Activated naive CD4-positive, alpha-beta T cell treated with anti-CD3 and anti-CD28 coated beads, Interleukin-2, amount 10 ng/mL, durations not matched to agents 7 days and 5 days (primary cell): ENCODE results near the gene PRXL2C.
"Not testable (repeated sequence)": the region's sequence is repeated elsewhere in the genome, so short reads cannot be mapped to it uniquely, and the experiment has no call there.

Experiments
- CTCF ChIA-PET: fragments of 350-600 bp; sonication (Branson Sonifier 250); formaldehyde crosslinking; loops from one replicate; lab custom pipeline; 2021; ENCODE audit warnings: antibody characterized with exemption; lab: Charles Lee
- DNase-seq: peaks from one replicate; pipeline ENCODE4 v3.0.0-alpha.2; 2020
- H3K27ac Mint-ChIP-seq: one replicate; pipeline ENCODE4 v1.8.0; 2021; ENCODE audit warnings: mild to moderate bottlenecking, moderate library complexity, mixed read lengths
- H3K27me3 Mint-ChIP-seq: one replicate; pipeline ENCODE4 v1.8.0; 2021; ENCODE audit warnings: mild to moderate bottlenecking, mixed read lengths
- H3K36me3 Mint-ChIP-seq: one replicate; pipeline ENCODE4 v1.8.0; 2021; ENCODE audit warnings: mixed read lengths
- H3K4me1 Mint-ChIP-seq: one replicate; pipeline ENCODE4 v1.8.0; 2021; ENCODE audit warnings: mixed read lengths
- H3K4me3 Mint-ChIP-seq: one replicate; pipeline ENCODE4 v1.8.0; 2021; ENCODE audit warnings: mild to moderate bottlenecking, moderate library complexity, mixed read lengths
- H3K9me3 Mint-ChIP-seq: one replicate; pipeline ENCODE4 v1.8.0; 2021; ENCODE audit warnings: mixed read lengths

The PRXL2C gene, protein sequence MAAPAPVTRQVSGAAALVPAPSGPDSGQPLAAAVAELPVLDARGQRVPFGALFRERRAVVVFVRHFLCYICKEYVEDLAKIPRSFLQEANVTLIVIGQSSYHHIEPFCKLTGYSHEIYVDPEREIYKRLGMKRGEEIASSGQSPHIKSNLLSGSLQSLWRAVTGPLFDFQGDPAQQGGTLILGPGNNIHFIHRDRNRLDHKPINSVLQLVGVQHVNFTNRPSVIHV

GRCh38 chr9:96655198-96655851 is at the start of gene PRXL2C:
Gene PRXL2C, minus strand, starts transcription at chr9:96655317. Its CDS starts 36 bp downstream, at chr9:96655281.
- no peaks in the 10 kb centered on the region for H3K36me3 Mint-ChIP-seq
- peaks cover 16% of the 10 kb centered on the region for H3K4me1 Mint-ChIP-seq
- H3K27ac Mint-ChIP-seq = peak within 1 kb of the TSS; percentile 81
- peaks cover 17% of the 10 kb centered on the region for H3K27me3 Mint-ChIP-seq
- peak; percentile 86 for DNase-seq
- CTCF ChIA-PET = interaction anchor here (1.4 kb wide), 2 partner anchors 11 to 338 kb away, joined by 5 to 10 read pairs; no protein-coding TSS in a partner anchor
- H3K9me3 Mint-ChIP-seq = no peaks in the 10 kb centered on the region
- peak within 1 kb of the TSS; percentile 90 for H3K4me3 Mint-ChIP-seq

DNA sequence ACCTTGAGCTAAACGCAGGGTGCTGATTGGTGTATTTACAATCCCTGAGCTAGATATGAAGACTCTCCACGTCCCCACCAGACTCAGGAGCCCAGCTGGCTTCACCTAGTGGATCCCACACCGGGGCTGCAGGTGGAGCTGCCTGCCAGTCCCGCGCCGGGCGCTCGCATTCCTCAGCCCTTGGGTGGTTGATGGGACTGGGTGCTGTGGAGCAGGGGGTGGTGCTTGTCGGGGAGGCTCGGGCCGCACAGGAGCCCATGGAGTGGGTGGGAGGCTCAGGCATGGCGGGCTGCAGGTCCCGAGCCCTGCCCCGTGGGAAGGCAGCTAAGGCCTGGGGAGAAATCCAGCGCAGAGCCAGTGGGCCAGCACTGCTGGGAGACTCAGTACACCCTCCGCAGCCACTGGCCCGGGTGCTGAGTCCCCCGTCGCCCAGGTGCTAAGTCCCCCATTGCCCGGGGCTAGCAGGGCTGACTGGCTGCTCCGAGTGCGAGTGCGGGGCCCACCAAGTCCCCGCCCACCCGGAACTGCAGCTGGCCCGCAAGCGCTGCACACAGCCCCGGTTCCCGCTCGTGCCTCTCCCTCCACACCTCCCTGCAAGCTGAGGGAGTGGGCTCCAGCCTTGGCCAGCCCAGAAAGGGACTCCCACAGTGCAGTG is 45.7 kb upstream of the PRXL2C start:
- H3K9me3 Mint-ChIP-seq = peaks cover 24% of the 10 kb centered on the region
- H3K36me3 Mint-ChIP-seq, H3K4me1 Mint-ChIP-seq, CTCF ChIA-PET, H3K27ac Mint-ChIP-seq, DNase-seq, H3K27me3 Mint-ChIP-seq, H3K4me3 Mint-ChIP-seq: not testable (repeated sequence)

- Mint-ChIP-seq H3K27me3 (peaks cover 18% of the 10 kb centered on the region), H3K4me3 (no peak overlapping the region), H3K4me1 (peaks cover 13% of the 10 kb centered on the region), H3K27ac (no peak overlapping the region), H3K9me3 (peaks cover 26% of the 10 kb centered on the region), H3K36me3 (peaks cover 5% of the 10 kb centered on the region)
- DNase-seq = no peak
- CTCF ChIA-PET = no interaction called here
Observed at GRCh38 chr9:96691326-96691725, 36.2 kb upstream of the PRXL2C start.

GRCh38 chr9:96688745-96689464 is 33.8 kb upstream of the PRXL2C start:
- Mint-ChIP-seq H3K4me1 (peaks cover 13% of the 10 kb centered on the region), H3K36me3 (peaks cover 5% of the 10 kb centered on the region), H3K27ac (no peak overlapping the region), H3K27me3 (peaks cover 19% of the 10 kb centered on the region), H3K9me3 (peaks cover 29% of the 10 kb centered on the region), H3K4me3 (no peak overlapping the region)
- DNase-seq = no peak
- CTCF ChIA-PET = no interaction called here

DNA sequence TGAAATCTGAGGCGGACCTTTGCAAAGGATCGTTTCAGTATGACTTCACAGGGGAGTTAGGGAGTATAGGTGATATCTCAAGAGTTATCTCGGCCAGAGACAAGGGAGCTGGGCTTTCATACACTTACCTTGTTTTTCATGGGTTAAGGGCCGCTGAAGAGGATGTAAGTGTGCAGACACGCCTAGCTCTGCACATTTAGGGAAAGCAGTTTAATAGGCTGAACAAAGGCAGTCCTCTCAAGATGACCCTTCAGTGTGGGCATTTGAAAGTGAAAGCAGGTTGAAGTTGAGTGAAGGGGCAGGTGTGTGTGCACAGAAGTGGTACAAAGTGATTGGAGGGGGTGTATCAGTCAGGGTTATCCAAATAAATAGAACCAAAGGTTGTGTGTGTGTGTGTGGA is 33.1 kb upstream of the PRXL2C start:
- H3K27ac Mint-ChIP-seq = no peak overlapping the region
- peaks cover 19% of the 10 kb centered on the region for H3K27me3 Mint-ChIP-seq
- peaks cover 5% of the 10 kb centered on the region for H3K36me3 Mint-ChIP-seq
- CTCF ChIA-PET = no interaction called here
- H3K9me3 Mint-ChIP-seq = peaks cover 29% of the 10 kb centered on the region
- no peak overlapping the region for H3K4me3 Mint-ChIP-seq
- no peak for DNase-seq
- H3K4me1 Mint-ChIP-seq = peaks cover 13% of the 10 kb centered on the region

- Mint-ChIP-seq H3K27ac (peak overlapping the region; percentile 25), H3K4me3 (peak overlapping the region; percentile 66), H3K36me3 (peaks cover 5% of the 10 kb centered on the region), H3K4me1 (peaks cover 13% of the 10 kb centered on the region), H3K27me3 (peaks cover 19% of the 10 kb centered on the region), H3K9me3 (peaks cover 25% of the 10 kb centered on the region)
- CTCF ChIA-PET = no interaction called here
- peak; percentile 80 for DNase-seq
Observed at GRCh38 chr9:96686638-96687335, 31.7 kb upstream of the PRXL2C start.

DNA sequence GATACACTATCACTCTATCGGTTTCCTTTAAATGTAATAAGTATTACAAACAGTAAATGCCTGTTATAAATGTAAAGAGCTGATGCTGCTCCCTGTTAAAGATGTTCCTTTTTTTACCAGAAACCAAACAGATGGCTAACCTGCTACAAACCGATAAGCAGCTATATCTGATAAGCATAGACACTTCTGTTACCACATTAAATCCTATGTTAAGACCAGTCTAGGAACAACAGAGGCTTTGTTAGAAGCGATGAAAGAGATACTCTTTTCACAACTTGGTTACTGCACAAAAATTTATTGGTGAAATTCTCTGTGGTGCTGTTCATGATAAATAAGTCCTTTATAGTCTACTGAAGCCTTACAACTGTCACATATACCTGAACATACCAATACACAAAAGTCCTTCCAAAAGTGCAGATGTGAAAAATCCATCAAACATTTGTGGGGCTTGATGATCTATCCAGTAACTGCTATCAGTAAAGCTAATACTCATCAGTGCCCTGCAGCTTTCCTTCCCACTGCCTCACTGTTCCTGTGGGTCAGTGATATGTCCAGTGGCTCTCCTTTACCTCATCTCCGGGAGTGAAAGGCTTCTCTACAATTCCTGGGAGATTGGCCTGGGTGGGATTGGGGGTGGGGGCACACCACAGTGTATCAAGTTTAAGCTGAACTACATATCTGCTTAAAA is 25.8 kb upstream of the PRXL2C start:
- H3K4me1 Mint-ChIP-seq = no peaks in the 10 kb centered on the region
- H3K4me3 Mint-ChIP-seq = no peak overlapping the region
- H3K27me3 Mint-ChIP-seq = no peaks in the 10 kb centered on the region
- H3K9me3 Mint-ChIP-seq = peaks cover 3% of the 10 kb centered on the region
- CTCF ChIA-PET = no interaction called here
- no peak overlapping the region for H3K27ac Mint-ChIP-seq
- no peak for DNase-seq
- H3K36me3 Mint-ChIP-seq = no peaks in the 10 kb centered on the region

- Mint-ChIP-seq H3K27ac (no peak overlapping the region), H3K9me3 (peaks cover 4% of the 10 kb centered on the region), H3K27me3 (no peaks in the 10 kb centered on the region), H3K4me1 (no peaks in the 10 kb centered on the region), H3K36me3 (no peaks in the 10 kb centered on the region), H3K4me3 (no peak overlapping the region)
- no peak for DNase-seq
- CTCF ChIA-PET = no interaction called here
Observed at GRCh38 chr9:96674906-96675538, 19.9 kb upstream of the PRXL2C start.

- H3K27ac Mint-ChIP-seq, H3K9me3 Mint-ChIP-seq, H3K4me1 Mint-ChIP-seq, CTCF ChIA-PET, DNase-seq, H3K36me3 Mint-ChIP-seq, H3K27me3 Mint-ChIP-seq, H3K4me3 Mint-ChIP-seq: not testable (repeated sequence)
Observed at GRCh38 chr9:96673786-96674185, 18.7 kb upstream of the PRXL2C start.

GRCh38 chr9:96668868-96669534 is 13.9 kb upstream of the PRXL2C start:
- Mint-ChIP-seq H3K36me3 (no peaks in the 10 kb centered on the region), H3K9me3 (peaks cover 2% of the 10 kb centered on the region), H3K4me1 (peaks cover 3% of the 10 kb centered on the region), H3K27me3 (peaks cover 3% of the 10 kb centered on the region), H3K27ac (no peak overlapping the region), H3K4me3 (no peak overlapping the region)
- CTCF ChIA-PET = no interaction called here
- no peak for DNase-seq

DNA sequence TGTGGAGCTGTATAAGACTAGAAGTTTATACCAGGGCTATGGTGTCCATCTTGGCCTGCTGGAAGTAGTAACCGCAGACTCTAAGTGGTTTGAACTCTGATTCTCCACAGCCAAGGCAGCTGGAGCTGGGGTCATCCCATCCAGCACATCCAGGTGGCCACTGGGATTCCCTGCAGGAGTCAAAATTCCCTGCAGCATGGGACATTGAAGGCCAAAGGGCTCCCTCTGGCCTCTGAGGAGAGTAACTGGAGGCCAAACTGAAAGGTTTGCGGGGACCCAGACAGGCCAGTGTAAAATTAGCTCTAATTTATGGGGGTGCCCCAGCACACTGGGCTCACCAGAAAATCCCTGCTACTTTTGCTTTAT is 12.2 kb upstream of the PRXL2C start:
- Mint-ChIP-seq H3K9me3 (peaks cover 2% of the 10 kb centered on the region), H3K4me3 (no peak overlapping the region), H3K4me1 (peaks cover 3% of the 10 kb centered on the region), H3K27ac (no peak overlapping the region), H3K27me3 (peaks cover 7% of the 10 kb centered on the region), H3K36me3 (no peaks in the 10 kb centered on the region)
- CTCF ChIA-PET = interaction anchor here (0.6 to 3.3 kb wide), 7 partner anchors 11 to 434 kb away, joined by 3 to 26 read pairs (median 5); no protein-coding TSS in a partner anchor
- no peak for DNase-seq

DNA sequence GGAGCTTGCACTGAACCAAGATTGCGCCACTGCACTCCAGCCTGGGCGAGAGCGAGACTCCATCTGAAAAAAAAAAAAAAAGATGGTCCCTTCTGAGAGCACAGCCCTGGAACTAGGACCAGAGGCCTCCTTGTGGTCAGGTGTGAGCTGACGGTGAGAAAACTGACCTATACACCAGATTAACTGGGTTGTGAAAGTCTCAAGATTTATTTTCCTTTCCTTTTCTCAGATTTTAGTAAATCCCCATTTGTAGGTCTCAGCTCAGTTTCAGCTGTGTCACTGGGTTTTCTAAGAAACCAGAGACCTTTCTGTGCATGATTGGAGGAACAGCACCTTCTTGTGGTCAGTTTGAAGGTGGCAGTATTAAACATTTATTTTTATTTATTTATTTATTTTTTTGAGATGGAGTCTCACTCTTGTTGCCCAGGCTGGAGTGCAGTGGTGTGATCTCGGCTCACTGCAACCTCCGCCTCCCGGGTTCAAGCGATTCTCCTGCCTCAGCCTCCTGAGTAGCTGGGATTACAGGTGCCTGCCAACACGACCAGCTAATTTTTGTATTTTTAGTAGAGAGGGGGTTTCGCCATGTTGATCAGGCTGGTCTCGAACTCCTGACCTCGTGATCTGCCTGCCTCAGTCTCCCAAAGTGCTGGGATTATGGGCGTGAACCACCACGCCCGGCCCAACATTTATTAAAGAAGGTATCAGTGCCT is 11.7 kb upstream of the PRXL2C start:
- not testable (repeated sequence) for H3K27me3 Mint-ChIP-seq

More for the DNA sequence above, 11.7 kb upstream of the PRXL2C start:
- not testable (repeated sequence) for H3K4me1 Mint-ChIP-seq, H3K27ac Mint-ChIP-seq, H3K36me3 Mint-ChIP-seq, H3K4me3 Mint-ChIP-seq, H3K9me3 Mint-ChIP-seq
- CTCF ChIA-PET = interaction anchor here (0.6 to 3.3 kb wide), 9 partner anchors 11 to 434 kb away, joined by 3 to 26 read pairs (median 5); partner anchors contain the start of gene HABP4
- peak; percentile 22 for DNase-seq
